Endometrial microvascular endothelial cells (primary cell): ENCODE results near the gene HPN. TPM values are rescaled to one million over a fixed set of nuclear protein-coding genes. Genes with fewer than 3 reads are reported as not detected.
"Not testable (repeated sequence)": the region's sequence is repeated elsewhere in the genome, so short reads cannot be mapped to it uniquely, and the experiment has no call there.

Source experiments
- in situ Hi-C: cut with HindIII; loops from 2 replicates; pipeline ENCODE4 v1.10.0; 2017; ENCODE audit warnings: low sequenced_read_pairs, low pct_unique_long_range_greater_than_20kb; ENCODE audit errors: inconsistent ontology term
- total RNA-seq: library from RNA; depleted of rRNA; stranded (reverse); fragments of >200 nt; gene quantifications from one replicate; pipeline ENCODE4 v1.2.3, GENCODE V29; 2015; ENCODE audit errors: inconsistent ontology term

The HPN gene
- total RNA-seq, 1 donor from 2014 or later = not detected

- in situ Hi-C loops = no loop called here
Measured at GRCh38 chr19:35006999-35007365, 34.5 kb upstream of the HPN start.

- in situ Hi-C loops = not testable (repeated sequence)
Measured at GRCh38 chr19:35007427-35007826, 34.1 kb upstream of the HPN start.

- in situ Hi-C loops = no loop called here
Measured at GRCh38 chr19:35008891-35009341, 32.6 kb upstream of the HPN start.

- in situ Hi-C loops = no loop called here
Measured at GRCh38 chr19:35009424-35010415, 31.8 kb upstream of the HPN start.

GRCh38 chr19:35011091-35011689 lies 30.3 kb upstream of the HPN start:
- in situ Hi-C loops = no loop called here

- in situ Hi-C loops = no loop called here
Measured at GRCh38 chr19:35011737-35012682, 29.5 kb upstream of the HPN start.

- in situ Hi-C loops = no loop called here
Measured at GRCh38 chr19:35013041-35013819, 28.3 kb upstream of the HPN start.

GRCh38 chr19:35013820-35014754 lies 27.4 kb upstream of the HPN start:
- in situ Hi-C loops = no loop called here

GRCh38 chr19:35014774-35015173 lies 26.7 kb upstream of the HPN start:
- in situ Hi-C loops = not testable (repeated sequence)

- in situ Hi-C loops = no loop called here
Measured at GRCh38 chr19:35015270-35015953, 26.1 kb upstream of the HPN start.

GRCh38 chr19:35015954-35016351 lies 25.6 kb upstream of the HPN start:
- in situ Hi-C loops = no loop called here

GRCh38 chr19:35017507-35017906 lies 24.0 kb upstream of the HPN start:
- in situ Hi-C loops = no loop called here

- in situ Hi-C loops = no loop called here
Measured at GRCh38 chr19:35018379-35018778, 23.1 kb upstream of the HPN start.

GRCh38 chr19:35019144-35019543 lies 22.4 kb upstream of the HPN start:
- in situ Hi-C loops = no loop called here

GRCh38 chr19:35021016-35021415 lies 20.5 kb upstream of the HPN start:
- in situ Hi-C loops = loop anchor here (10.0 kb wide), 1 partner anchor 46 kb away; no protein-coding TSS in a partner anchor

GRCh38 chr19:35021596-35021995 lies 19.9 kb upstream of the HPN start:
- in situ Hi-C loops = loop anchor here (10.0 kb wide), 1 partner anchor 47 kb away; no protein-coding TSS in a partner anchor

GRCh38 chr19:35022460-35022859 lies 19.1 kb upstream of the HPN start:
- in situ Hi-C loops = loop anchor here (10.0 kb wide), 1 partner anchor 48 kb away; no protein-coding TSS in a partner anchor
